K562 (cell line): ENCODE data around the gene ASCL3. TPM values are rescaled to one million over a fixed set of nuclear protein-coding genes. Genes with fewer than 3 reads are reported as not detected.
A peak's percentile ranks its signal among the peaks of the same experiment; 100 is the strongest.

Experiments
- SMARCE1 ChIP-seq: fragments of 450-650 bp; IDR thresholded peaks from 2 replicates; pipeline ENCODE4 v1.7.1; 2016; ENCODE audit warnings: mild to moderate bottlenecking
- STAT6 ChIP-seq: sonication (generic); formaldehyde crosslinking; IDR thresholded peaks from 2 replicates; pipeline ENCODE4 v1.8.1; 2023; ENCODE audit warnings: mild to moderate bottlenecking, missing genetic modification reagents
- ZNF589 ChIP-seq: fragments of 200-800 bp; sonication (Bioruptor generic); IDR thresholded peaks from 2 replicates; pipeline ENCODE4 v1.6.1; 2016; ENCODE audit warnings: low read depth, missing genetic modification characterization, missing compliant biosample characterization
- polyA plus RNA-seq, 8 experiments: library from polyadenylated mRNA; depleted of rRNA in 4 of 8; stranded (reverse) in 5 of 8; unstranded in 3 of 8; fragments of >200 nt; fragmentation: Nextera tagmentation in 2 of 8; fragmentation: Illumina TruSeq in 1 of 8; extraction: Ambion mirVana in 2 of 8; extraction: Trizol in 1 of 8; gene quantifications; 2 replicates each; pipeline versions ENCODE4 v1.2.1 to v1.2.3, GENCODE V29; 2011 to 2014; ENCODE audit warnings: inconsistent platforms in 1 of 8, missing spikeins in 1 of 8
- total RNA-seq, 7 experiments: library from RNA; depleted of rRNA in 6 of 7; stranded (reverse); fragments of >200 nt in 6 of 7; fragmentation: Illumina TruSeq in 2 of 7; extraction: Trizol in 2 of 7; gene quantifications; 2 replicates each; pipeline versions ENCODE4 v1.2.1 to v1.2.3, GENCODE V29; 2011 to 2021; ENCODE audit warnings: low replicate concordance in 1 of 7
- TF ChIP-seq, protein P1 (sequence below): sonication (generic); formaldehyde crosslinking; IDR thresholded peaks from 2 replicates; pipeline ENCODE4 v1.8.1; 2023; ENCODE audit warnings: missing genetic modification reagents, mild to moderate bottlenecking, borderline replicate concordance
- TF ChIP-seq, protein P2 (sequence below): fragments of 450-650 bp; IDR thresholded peaks from one replicate; pipeline ENCODE4 v1.6.1; 2018; ENCODE audit warnings: mild to moderate bottlenecking, moderate library complexity; ENCODE audit not compliant: partially characterized antibody
- TF ChIP-seq, protein P3 (sequence below), 2 experiments: fragments of 450-650 bp; IDR thresholded peaks; 2 replicates each; pipeline ENCODE4 v1.6.1; 2016; ENCODE audit warnings: mild to moderate bottlenecking in 2 of 2, borderline replicate concordance in 1 of 2, low read depth in 1 of 2, moderate library complexity in 1 of 2

Gene ASCL3
- total and polyA plus RNA-seq, 9 of the 15 experiments (the other 6 are each of a cell fraction or from before 2014, with no cell fraction given) = not detected

DNA sequence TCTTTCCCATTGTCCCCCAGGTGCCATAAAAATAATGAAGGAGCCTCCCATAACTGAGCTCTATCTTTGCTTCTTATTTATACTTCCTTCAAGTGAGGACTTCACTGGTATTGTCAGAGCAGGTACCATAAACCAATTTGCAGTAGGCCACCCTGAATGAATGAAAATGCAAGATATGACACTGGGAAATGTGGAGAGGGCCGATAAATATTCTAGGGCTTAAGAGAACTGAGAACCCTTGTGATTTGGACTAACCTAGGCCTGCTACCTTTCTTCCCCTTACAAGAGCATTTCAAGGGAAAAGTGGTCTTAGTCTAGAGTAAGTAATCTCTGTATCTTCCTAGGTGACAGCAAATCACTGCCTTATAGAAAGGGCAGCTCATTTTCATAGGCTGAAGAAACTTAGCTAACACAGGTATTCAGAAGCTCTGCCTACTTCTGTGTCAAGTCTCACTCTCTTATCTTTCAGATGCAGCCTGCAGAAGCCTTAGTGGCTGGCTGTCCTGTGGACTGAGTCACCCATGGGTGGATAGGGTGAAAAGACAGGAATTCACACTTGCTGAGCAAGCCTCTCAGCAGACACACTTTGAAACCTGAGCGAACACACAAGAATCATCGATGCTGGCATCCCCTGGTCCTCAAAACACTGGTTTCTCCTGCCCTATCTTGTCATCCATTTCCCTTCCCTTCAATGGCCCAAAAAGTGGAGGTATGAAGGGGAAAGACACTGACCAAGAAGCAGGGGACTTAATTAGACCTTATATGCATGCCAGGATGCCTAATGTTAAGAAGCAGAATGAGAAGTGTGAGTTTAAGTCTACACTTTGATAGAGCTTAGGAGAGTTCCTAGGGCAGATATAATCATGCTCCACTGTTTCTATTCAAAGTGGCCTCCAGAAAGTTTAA, 45.8 kb upstream of the ASCL3 start (continued):
- TF ChIP-seq, protein P1, sequence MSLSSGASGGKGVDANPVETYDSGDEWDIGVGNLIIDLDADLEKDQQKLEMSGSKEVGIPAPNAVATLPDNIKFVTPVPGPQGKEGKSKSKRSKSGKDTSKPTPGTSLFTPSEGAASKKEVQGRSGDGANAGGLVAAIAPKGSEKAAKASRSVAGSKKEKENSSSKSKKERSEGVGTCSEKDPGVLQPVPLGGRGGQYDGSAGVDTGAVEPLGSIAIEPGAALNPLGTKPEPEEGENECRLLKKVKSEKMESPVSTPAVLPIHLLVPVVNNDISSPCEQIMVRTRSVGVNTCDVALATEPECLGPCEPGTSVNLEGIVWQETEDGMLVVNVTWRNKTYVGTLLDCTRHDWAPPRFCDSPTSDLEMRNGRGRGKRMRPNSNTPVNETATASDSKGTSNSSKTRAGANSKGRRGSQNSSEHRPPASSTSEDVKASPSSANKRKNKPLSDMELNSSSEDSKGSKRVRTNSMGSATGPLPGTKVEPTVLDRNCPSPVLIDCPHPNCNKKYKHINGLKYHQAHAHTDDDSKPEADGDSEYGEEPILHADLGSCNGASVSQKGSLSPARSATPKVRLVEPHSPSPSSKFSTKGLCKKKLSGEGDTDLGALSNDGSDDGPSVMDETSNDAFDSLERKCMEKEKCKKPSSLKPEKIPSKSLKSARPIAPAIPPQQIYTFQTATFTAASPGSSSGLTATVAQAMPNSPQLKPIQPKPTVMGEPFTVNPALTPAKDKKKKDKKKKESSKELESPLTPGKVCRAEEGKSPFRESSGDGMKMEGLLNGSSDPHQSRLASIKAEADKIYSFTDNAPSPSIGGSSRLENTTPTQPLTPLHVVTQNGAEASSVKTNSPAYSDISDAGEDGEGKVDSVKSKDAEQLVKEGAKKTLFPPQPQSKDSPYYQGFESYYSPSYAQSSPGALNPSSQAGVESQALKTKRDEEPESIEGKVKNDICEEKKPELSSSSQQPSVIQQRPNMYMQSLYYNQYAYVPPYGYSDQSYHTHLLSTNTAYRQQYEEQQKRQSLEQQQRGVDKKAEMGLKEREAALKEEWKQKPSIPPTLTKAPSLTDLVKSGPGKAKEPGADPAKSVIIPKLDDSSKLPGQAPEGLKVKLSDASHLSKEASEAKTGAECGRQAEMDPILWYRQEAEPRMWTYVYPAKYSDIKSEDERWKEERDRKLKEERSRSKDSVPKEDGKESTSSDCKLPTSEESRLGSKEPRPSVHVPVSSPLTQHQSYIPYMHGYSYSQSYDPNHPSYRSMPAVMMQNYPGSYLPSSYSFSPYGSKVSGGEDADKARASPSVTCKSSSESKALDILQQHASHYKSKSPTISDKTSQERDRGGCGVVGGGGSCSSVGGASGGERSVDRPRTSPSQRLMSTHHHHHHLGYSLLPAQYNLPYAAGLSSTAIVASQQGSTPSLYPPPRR (CRISPR knock-in tag) = 0 out of 2 replicates have a peak, but pooled peaks have one; percentile 46
- TF ChIP-seq, protein P2, sequence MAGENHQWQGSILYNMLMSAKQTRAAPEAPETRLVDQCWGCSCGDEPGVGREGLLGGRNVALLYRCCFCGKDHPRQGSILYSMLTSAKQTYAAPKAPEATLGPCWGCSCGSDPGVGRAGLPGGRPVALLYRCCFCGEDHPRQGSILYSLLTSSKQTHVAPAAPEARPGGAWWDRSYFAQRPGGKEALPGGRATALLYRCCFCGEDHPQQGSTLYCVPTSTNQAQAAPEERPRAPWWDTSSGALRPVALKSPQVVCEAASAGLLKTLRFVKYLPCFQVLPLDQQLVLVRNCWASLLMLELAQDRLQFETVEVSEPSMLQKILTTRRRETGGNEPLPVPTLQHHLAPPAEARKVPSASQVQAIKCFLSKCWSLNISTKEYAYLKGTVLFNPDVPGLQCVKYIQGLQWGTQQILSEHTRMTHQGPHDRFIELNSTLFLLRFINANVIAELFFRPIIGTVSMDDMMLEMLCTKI = no peak
- TF ChIP-seq, protein P3, sequence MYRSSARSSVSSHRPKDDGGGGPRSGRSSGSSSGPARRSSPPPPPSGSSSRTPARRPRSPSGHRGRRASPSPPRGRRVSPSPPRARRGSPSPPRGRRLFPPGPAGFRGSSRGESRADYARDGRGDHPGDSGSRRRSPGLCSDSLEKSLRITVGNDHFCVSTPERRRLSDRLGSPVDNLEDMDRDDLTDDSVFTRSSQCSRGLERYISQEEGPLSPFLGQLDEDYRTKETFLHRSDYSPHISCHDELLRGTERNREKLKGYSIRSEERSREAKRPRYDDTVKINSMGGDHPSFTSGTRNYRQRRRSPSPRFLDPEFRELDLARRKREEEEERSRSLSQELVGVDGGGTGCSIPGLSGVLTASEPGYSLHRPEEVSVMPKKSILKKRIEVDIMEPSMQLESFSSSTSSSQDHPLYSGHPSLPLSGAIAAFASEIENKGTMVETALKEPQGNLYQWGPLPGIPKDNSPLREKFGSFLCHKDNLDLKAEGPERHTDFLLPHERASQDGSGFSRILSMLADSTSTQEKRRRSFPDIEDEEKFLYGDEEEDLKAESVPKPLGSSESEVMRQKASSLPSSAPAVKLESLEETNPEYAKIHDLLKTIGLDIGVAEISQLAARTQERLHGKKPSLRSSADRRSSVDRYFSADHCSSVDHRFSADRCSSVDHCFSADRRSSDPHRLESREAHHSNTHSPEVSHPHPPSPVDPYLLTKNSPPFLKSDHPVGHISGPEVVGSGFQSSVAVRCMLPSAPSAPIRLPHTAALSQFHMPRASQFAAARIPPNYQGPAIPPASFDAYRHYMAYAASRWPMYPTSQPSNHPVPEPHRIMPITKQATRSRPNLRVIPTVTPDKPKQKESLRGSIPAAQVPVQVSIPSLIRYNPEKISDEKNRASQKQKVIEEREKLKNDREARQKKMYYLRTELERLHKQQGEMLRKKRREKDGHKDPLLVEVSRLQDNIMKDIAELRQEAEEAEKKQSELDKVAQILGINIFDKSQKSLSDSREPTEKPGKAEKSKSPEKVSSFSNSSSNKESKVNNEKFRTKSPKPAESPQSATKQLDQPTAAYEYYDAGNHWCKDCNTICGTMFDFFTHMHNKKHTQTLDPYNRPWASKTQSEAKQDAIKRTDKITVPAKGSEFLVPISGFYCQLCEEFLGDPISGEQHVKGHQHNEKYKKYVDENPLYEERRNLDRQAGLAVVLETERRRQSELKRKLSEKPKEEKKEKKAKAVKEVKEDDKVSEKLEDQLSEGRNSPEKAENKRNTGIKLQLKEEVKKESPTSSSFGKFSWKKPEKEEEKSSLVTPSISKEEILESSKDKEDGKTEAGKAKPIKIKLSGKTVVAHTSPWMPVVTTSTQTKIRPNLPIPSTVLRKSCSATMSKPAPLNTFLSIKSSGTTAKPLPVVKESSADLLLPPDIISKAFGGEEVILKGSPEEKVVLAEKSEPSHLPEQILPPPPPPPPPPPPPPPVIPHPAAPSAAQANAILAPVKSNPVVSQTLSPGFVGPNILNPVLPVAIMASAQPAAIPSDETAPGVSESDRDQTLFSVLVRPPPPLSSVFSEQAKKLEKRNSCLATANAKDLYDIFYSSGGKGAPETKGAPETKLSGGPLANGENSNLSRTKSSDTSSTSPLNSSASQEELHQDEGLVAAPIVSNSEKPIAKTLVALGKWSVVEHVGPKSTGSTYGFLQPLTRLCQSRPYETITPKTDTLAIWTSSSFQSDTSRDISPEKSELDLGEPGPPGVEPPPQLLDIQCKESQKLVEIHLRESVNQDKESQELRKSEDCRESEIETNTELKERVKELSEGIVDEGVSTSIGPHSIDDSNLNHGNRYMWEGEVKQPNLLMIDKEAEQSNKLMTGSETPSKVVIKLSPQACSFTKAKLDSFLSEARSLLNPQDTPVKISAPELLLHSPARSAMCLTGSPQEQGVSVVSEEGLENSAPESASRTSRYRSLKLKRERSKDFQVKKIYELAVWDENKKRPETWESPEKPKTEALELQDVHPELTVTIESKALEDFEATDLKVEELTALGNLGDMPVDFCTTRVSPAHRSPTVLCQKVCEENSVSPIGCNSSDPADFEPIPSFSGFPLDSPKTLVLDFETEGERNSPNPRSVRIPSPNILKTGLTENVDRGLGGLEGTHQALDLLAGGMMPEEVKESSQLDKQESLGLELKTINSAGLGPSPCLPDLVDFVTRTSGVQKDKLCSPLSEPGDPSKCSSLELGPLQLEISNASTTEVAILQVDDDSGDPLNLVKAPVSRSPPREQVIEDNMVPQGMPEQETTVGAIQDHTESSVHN (IDR thresholded peaks at IDR 0.05; ENCODE audit: borderline replicate concordance in 1 of 2, low read depth in 1 of 2) = 0 out of 4 replicates have a peak, but pooled peaks of 1 of the 2 experiments have one; percentile 12
- TF ChIP-seq ZNF589 (peak; percentile 67; the same call in 1 of the 2 replicates), STAT6 (CRISPR knock-in tag) (0 out of 2 replicates have a peak, but pooled peaks have one; percentile 40), SMARCE1 (peak; percentile 98)
